KMS-11 (cell line): ENCODE results near the gene ZP2.

Experiments used
- H2AFZ ChIP-seq: fragments of 200-600 bp; sonication (generic); 2 replicates; pipeline ENCODE4 v1.6.1; 2016; ENCODE audit warnings: antibody characterized with exemption, mixed run types, low read depth
- H3K27ac ChIP-seq: fragments of 200-600 bp; sonication (generic); 2 replicates; pipeline ENCODE4 v1.6.1; 2016; ENCODE audit warnings: mild to moderate bottlenecking, mixed run types
- H3K27me3 ChIP-seq: fragments of 200-600 bp; sonication (generic); 2 replicates; pipeline ENCODE4 v1.6.1; 2017; ENCODE audit warnings: mild to moderate bottlenecking, low read depth, mixed run types, moderate library complexity; ENCODE audit not compliant: insufficient read depth
- H3K36me3 ChIP-seq: fragments of 200-600 bp; sonication (generic); 2 replicates; pipeline ENCODE4 v1.6.1; 2017; ENCODE audit warnings: mild to moderate bottlenecking, mixed run types; ENCODE audit not compliant: insufficient read depth
- H3K4me1 ChIP-seq: fragments of 200-600 bp; sonication (generic); 2 replicates; pipeline ENCODE4 v1.6.1; 2016; ENCODE audit warnings: mild to moderate bottlenecking, low read depth, mixed run types; ENCODE audit not compliant: poor library complexity, severe bottlenecking
- H3K4me2 ChIP-seq: fragments of 200-600 bp; sonication (generic); 2 replicates; pipeline ENCODE4 v1.7.0; 2016; ENCODE audit warnings: mild to moderate bottlenecking, mixed run types
- H3K4me3 ChIP-seq: fragments of 200-600 bp; sonication (generic); IDR thresholded peaks from 2 replicates; pipeline ENCODE4 v1.6.1; 2017; ENCODE audit warnings: low read depth, low read length, mixed read lengths; ENCODE audit not compliant: insufficient read depth
- H3K79me2 ChIP-seq: fragments of 200-600 bp; sonication (generic); 2 replicates; pipeline ENCODE4 v1.6.1; 2016; ENCODE audit warnings: low read depth, mixed run types; ENCODE audit not compliant: insufficient read depth
- H3K9ac ChIP-seq: fragments of 200-600 bp; sonication (generic); 2 replicates; pipeline ENCODE4 v1.6.1; 2016; ENCODE audit warnings: mild to moderate bottlenecking, mixed run types
- H4K20me1 ChIP-seq: fragments of 200-600 bp; sonication (generic); 2 replicates; pipeline ENCODE4 v1.6.1; 2016; ENCODE audit warnings: mild to moderate bottlenecking, mixed run types; ENCODE audit not compliant: insufficient read depth
- TF ChIP-seq, protein P1 (sequence below): fragments of 200-600 bp; sonication (generic); conservative IDR thresholded peaks from 2 replicates; pipeline ENCODE4 v1.6.1; 2017; ENCODE audit warnings: low read depth, mild to moderate bottlenecking, antibody characterized with exemption, low read length, moderate library complexity, mixed read lengths

The ZP2 gene

DNA sequence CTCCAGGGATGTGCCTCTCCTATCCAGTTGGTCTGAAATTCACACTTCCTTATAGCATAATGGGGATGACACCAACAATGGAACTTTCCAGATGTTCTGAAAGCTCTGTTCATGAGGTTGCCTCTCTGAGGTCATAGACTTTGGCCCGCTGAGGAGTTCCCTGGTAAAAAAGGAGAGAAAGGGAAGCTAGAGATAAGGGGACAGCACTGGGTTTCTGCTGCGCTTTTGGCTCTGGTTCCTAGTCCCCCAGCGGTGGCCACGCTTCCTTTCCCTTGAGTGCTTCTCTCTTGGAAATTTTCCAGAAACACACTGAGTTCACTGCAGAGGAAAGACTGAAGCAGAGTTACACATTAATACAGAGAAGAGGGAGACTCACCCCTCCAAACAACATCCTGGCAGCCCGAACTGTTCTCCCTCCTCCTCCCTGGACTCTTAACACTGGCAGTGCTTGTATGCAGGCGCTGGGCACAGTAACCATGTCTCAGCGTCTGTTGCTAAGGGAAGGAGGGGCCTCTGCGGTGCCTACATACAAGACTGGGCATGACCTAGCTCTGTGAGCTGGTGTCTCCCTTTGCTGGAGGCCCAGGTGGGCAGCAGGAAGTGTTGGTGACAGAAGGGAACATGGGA is 60.9 kb downstream of the ZP2 start, which contains the start of gene DNAH3:
TSS of gene DNAH3 (minus strand) at position 472 of the 627 bp plus-strand sequence. CDS start 527 bp downstream, outside the sequence.
- H3K4me1 ChIP-seq, result no peaks in the 10 kb centered on the region
- no peak within 1 kb of the TSS for H3K27ac ChIP-seq
- TF ChIP-seq, protein P1, sequence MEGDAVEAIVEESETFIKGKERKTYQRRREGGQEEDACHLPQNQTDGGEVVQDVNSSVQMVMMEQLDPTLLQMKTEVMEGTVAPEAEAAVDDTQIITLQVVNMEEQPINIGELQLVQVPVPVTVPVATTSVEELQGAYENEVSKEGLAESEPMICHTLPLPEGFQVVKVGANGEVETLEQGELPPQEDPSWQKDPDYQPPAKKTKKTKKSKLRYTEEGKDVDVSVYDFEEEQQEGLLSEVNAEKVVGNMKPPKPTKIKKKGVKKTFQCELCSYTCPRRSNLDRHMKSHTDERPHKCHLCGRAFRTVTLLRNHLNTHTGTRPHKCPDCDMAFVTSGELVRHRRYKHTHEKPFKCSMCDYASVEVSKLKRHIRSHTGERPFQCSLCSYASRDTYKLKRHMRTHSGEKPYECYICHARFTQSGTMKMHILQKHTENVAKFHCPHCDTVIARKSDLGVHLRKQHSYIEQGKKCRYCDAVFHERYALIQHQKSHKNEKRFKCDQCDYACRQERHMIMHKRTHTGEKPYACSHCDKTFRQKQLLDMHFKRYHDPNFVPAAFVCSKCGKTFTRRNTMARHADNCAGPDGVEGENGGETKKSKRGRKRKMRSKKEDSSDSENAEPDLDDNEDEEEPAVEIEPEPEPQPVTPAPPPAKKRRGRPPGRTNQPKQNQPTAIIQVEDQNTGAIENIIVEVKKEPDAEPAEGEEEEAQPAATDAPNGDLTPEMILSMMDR, result no peak
- H2AFZ ChIP-seq, result no peak within 1 kb of the TSS
- no peaks in the 10 kb centered on the region for H3K36me3 ChIP-seq
- no peak within 1 kb of the TSS for H3K9ac ChIP-seq
- no peaks in the 10 kb centered on the region for H4K20me1 ChIP-seq
- no peak within 1 kb of the TSS for H3K4me2 ChIP-seq
- no peaks in the 10 kb centered on the region for H3K79me2 ChIP-seq
- no peaks in the 10 kb centered on the region for H3K27me3 ChIP-seq
- H3K4me3 ChIP-seq, result no peak within 1 kb of the TSS
